A549 (cell line): ENCODE results near the gene CBX5. TPM values are rescaled to one million over a fixed set of nuclear protein-coding genes. Genes with fewer than 3 reads are reported as not detected.

Source experiments
- ATAC-seq, 2 experiments: fragments of 200-7000 bp in 1 of 2; fragments of >200 bp in 1 of 2; cut with Nextera tagmentation in 1 of 2; cut with Tn5 transposase in 1 of 2; 3 replicates each; pipeline versions ENCODE4 v1.8.0 to v1.9.1; 2018 to 2020; ENCODE audit warnings: mild to moderate bottlenecking in 1 of 2, moderate library complexity in 1 of 2
- CTCF ChIA-PET: fragments of 300-600 bp; sonication (Branson Sonifier 250); formaldehyde crosslinking; extraction: SDS; loops from one replicate; lab custom pipeline; 2021; ENCODE audit warnings: antibody characterized with exemption, inconsistent platforms; lab: Yijun Ruan, JAX
- POLR2A ChIA-PET: fragments of 350-600 bp; formaldehyde crosslinking; extraction: SDS; loops from one replicate; lab custom pipeline; 2021; ENCODE audit warnings: antibody characterized with exemption, inconsistent platforms; lab: Yijun Ruan, JAX
- DNase-seq, 2 experiments: peaks; one replicate each; pipeline versions ENCODE4 v3.0.0 to v3.0.0-alpha.2; 2011 to 2016; ENCODE audit warnings: low read depth in 1 of 2, low spot score in 1 of 2
- FAIRE-seq: peaks from 2 replicates; lab custom pipeline; 2011; peaks lifted over from hg19 to GRCh38; lab: Jason Lieb, UNC
- H3K27ac ChIP-seq, 2 experiments: fragments of >200 bp; sonication (Bioruptor Twin); formaldehyde crosslinking; 3 replicates each; pipeline ENCODE4 v1.5.1; 2016 to 2017
- H3K4me1 ChIP-seq: fragments of >200 bp; sonication (Bioruptor Twin); formaldehyde crosslinking; 3 replicates; pipeline ENCODE4 v1.6.1; 2016
- H3K4me2 ChIP-seq: fragments of >200 bp; sonication (Bioruptor Twin); formaldehyde crosslinking; 3 replicates; pipeline ENCODE4 v1.6.1; 2016
- H3K4me3 ChIP-seq: fragments of >200 bp; sonication (Bioruptor Twin); formaldehyde crosslinking; 3 replicates; pipeline ENCODE4 v1.5.1; 2016
- H3K9me3 ChIP-seq: fragments of >200 bp; sonication (Bioruptor Twin); formaldehyde crosslinking; 3 replicates; pipeline ENCODE4 v1.6.1; 2016
- BHLHE40 ChIP-seq: IDR thresholded peaks from 2 replicates; pipeline ENCODE4 v1.6.1; 2012; ENCODE audit warnings: low read depth, low read length, inconsistent platforms
- CEBPB ChIP-seq, 2 experiments: fragments of >200 bp in 1 of 2; sonication (Bioruptor Twin) in 1 of 2; formaldehyde crosslinking in 1 of 2; IDR thresholded peaks; 2 replicates each; pipeline ENCODE4 v1.6.1; 2012 to 2016
- CHD2 ChIP-seq: fragments of 150-350 bp; IDR thresholded peaks from 2 replicates; pipeline ENCODE4 v1.6.1; 2014; ENCODE audit warnings: low read length; ENCODE audit not compliant: partially characterized antibody
- EHMT2 ChIP-seq: fragments of 200-600 bp; sonication (generic); IDR thresholded peaks from 2 replicates; pipeline ENCODE4 v1.6.1; 2016; ENCODE audit warnings: antibody characterized with exemption, low read depth, mild to moderate bottlenecking, moderate library complexity
- FOSB ChIP-seq: fragments of 250-450 bp; sonication (Bioruptor Pico); IDR thresholded peaks from 2 replicates; pipeline ENCODE4 v1.5.0; 2020; ENCODE audit warnings: mild to moderate bottlenecking, moderate library complexity
- FOXS1 ChIP-seq: fragments of 250-450 bp; sonication (Bioruptor Pico); IDR thresholded peaks from 2 replicates; pipeline ENCODE4 v1.5.0; 2020; ENCODE audit warnings: mild to moderate bottlenecking, moderate library complexity
- GATA3 ChIP-seq: IDR thresholded peaks from 2 replicates; pipeline ENCODE4 v1.6.1; 2012; ENCODE audit warnings: borderline replicate concordance
- HEYL ChIP-seq: fragments of 250-450 bp; sonication (Bioruptor Pico); IDR thresholded peaks from 2 replicates; pipeline ENCODE4 v1.8.0; 2021; ENCODE audit warnings: mild to moderate bottlenecking, moderate library complexity
- HOXA7 ChIP-seq: fragments of 250-450 bp; sonication (Bioruptor Pico); IDR thresholded peaks from 2 replicates; pipeline ENCODE4 v1.5.0; 2020; ENCODE audit warnings: mild to moderate bottlenecking, moderate library complexity
- HOXB13 ChIP-seq: fragments of 250-450 bp; sonication (Bioruptor Pico); IDR thresholded peaks from 2 replicates; pipeline ENCODE4 v1.5.0; 2020; ENCODE audit warnings: low read depth, mild to moderate bottlenecking, moderate library complexity
- HOXB5 ChIP-seq: fragments of 250-450 bp; sonication (Bioruptor Pico); IDR thresholded peaks from 2 replicates; pipeline ENCODE4 v1.5.0; 2020; ENCODE audit warnings: mild to moderate bottlenecking, moderate library complexity
- JUN ChIP-seq, 2 experiments: fragments of >200 bp; sonication (Bioruptor Twin); formaldehyde crosslinking; IDR thresholded peaks; 2 replicates in 1 of 2; 3 replicates in 1 of 2; pipeline ENCODE4 v1.6.1; 2016 to 2017
- KDM1A ChIP-seq: fragments of 200-600 bp; sonication (generic); IDR thresholded peaks from 2 replicates; pipeline ENCODE4 v1.6.1; 2016; ENCODE audit warnings: low read depth, mild to moderate bottlenecking
- MYC ChIP-seq: IDR thresholded peaks from 2 replicates; pipeline ENCODE4 v1.6.1; 2012; ENCODE audit warnings: mild to moderate bottlenecking, inconsistent platforms, low read length, improper control_type of control experiment, borderline replicate concordance
- PHF8 ChIP-seq: fragments of 200-600 bp; sonication (generic); IDR thresholded peaks from 2 replicates; pipeline ENCODE4 v1.6.1; 2016; ENCODE audit warnings: low read depth, mild to moderate bottlenecking, antibody characterized with exemption, moderate library complexity, borderline replicate concordance
- RAD21 ChIP-seq, 2 experiments: fragments of >200 bp in 1 of 2; sonication (Bioruptor Twin) in 1 of 2; formaldehyde crosslinking in 1 of 2; IDR thresholded peaks in 1 of 2; conservative IDR thresholded peaks in 1 of 2; 2 replicates in 1 of 2; 3 replicates in 1 of 2; pipeline ENCODE4 v1.6.1; 2012 to 2018; ENCODE audit warnings: inconsistent platforms in 1 of 2
- RFX5 ChIP-seq: fragments of 450-650 bp; IDR thresholded peaks from 2 replicates; pipeline ENCODE4 v1.7.1; 2014; ENCODE audit warnings: antibody characterized with exemption, mild to moderate bottlenecking, moderate library complexity
- RNF2 ChIP-seq: fragments of 200-600 bp; sonication (generic); IDR thresholded peaks from 2 replicates; pipeline ENCODE4 v1.6.1; 2016; ENCODE audit warnings: low read depth, mild to moderate bottlenecking, antibody characterized with exemption, moderate library complexity, borderline replicate concordance
- SREBF2 ChIP-seq: fragments of 450-650 bp; IDR thresholded peaks from 2 replicates; pipeline ENCODE4 v1.6.1; 2014; ENCODE audit warnings: mild to moderate bottlenecking, moderate library complexity
- ZC3H11A ChIP-seq: fragments of 450-650 bp; IDR thresholded peaks from 2 replicates; pipeline ENCODE4 v1.6.1; 2014; ENCODE audit warnings: antibody characterized with exemption, mild to moderate bottlenecking
- ZNF302 ChIP-seq: fragments of 250-450 bp; sonication (Bioruptor Pico); IDR thresholded peaks from 2 replicates; pipeline ENCODE4 v1.9.0; 2021; ENCODE audit warnings: inconsistent platforms, mild to moderate bottlenecking, moderate library complexity
- ZSCAN20 ChIP-seq: fragments of 250-450 bp; sonication (Bioruptor Pico); IDR thresholded peaks from 2 replicates; pipeline ENCODE4 v1.8.0; 2022; ENCODE audit warnings: mild to moderate bottlenecking, moderate library complexity
- WGBS: methylation state at CpG from one replicate; pipeline ENCODE4 v1.1.6; 2017; ENCODE audit errors: missing lambda C conversion rate; 5-methylcytosine and 5-hydroxymethylcytosine counted together
- polyA plus RNA-seq, 4 experiments: library from polyadenylated mRNA; depleted of rRNA in 3 of 4; stranded (reverse); fragments of >200 nt; fragmentation: RNase III in 1 of 4; extraction: RNeasy Plus Mini Kit Qiagen cat#74134 plus additional on column Dnase treatment in 1 of 4; gene quantifications; 2 replicates in 3 of 4; 3 replicates in 1 of 4; pipeline ENCODE4 v1.2.3, GENCODE V29; 2011 to 2017
- TF ChIP-seq, protein P1 (sequence below): IDR thresholded peaks from 2 replicates; pipeline ENCODE4 v1.6.1; 2012
- TF ChIP-seq, protein P2 (sequence below): fragments of 250-450 bp; sonication (Bioruptor Pico); IDR thresholded peaks from 2 replicates; pipeline ENCODE4 v1.5.0; 2021; ENCODE audit warnings: mild to moderate bottlenecking, moderate library complexity, borderline replicate concordance
- TF ChIP-seq, protein P3 (sequence below): fragments of 150-350 bp; IDR thresholded peaks from 2 replicates; pipeline ENCODE4 v1.6.1; 2014; ENCODE audit warnings: low read depth, mild to moderate bottlenecking, low read length
- TF ChIP-seq, protein P4 (sequence below): fragments of >200 bp; sonication (Bioruptor Twin); formaldehyde crosslinking; IDR thresholded peaks from 3 replicates; pipeline ENCODE4 v1.6.1; 2016

Gene CBX5
- polyA plus RNA-seq, 2 of the 4 experiments (the other 2 are of a cell fraction), result 39.5 to 129 TPM

DNA sequence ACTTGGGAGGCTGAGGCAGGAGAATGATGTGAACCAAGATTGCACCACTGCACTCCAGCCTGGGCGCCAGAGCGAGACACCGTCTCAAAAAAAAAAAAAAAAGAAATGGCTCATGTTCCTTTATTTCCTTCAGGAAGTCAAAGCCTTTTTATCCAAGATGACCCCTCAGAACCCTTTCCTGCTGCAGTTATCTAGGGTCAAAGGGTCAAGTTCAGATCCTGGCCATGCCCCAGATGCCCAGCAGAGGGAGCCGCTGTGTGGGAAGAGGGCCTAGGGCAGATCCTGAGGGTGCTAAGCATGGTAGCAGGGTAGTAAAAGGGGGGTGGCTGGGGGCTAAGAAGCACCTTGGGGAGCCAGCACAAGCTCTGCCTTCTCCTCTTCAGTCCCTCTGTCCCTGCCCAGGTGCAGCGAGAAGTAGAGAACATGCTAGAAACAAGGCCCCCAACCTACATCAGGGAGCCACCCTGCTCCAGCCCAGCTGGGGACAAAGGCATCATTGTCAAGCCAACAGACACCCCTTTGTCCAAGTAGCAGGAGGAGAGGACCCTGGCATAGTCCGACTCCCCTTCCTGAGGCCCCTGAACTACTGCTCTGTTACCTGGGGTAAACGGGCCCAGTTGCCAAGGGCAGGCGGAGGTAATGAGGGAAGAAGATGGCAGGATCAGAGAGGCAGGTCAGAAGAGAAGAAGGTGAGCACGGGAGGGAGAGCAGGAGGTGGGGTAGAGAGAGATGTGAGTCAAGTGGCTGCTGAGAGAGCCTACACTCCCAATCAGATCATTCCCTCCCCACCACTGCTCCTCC lies 14.4 kb upstream of the CBX5 start (continued):
- TF ChIP-seq EHMT2, result no peak
- TF ChIP-seq, protein P1, sequence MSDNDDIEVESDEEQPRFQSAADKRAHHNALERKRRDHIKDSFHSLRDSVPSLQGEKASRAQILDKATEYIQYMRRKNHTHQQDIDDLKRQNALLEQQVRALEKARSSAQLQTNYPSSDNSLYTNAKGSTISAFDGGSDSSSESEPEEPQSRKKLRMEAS, result no peak
- TF ChIP-seq FOSB (CRISPR knock-in tag), result no peak
- no peak for TF ChIP-seq JUN (IDR thresholded peaks at IDR 0.05)
- TF ChIP-seq, protein P2, sequence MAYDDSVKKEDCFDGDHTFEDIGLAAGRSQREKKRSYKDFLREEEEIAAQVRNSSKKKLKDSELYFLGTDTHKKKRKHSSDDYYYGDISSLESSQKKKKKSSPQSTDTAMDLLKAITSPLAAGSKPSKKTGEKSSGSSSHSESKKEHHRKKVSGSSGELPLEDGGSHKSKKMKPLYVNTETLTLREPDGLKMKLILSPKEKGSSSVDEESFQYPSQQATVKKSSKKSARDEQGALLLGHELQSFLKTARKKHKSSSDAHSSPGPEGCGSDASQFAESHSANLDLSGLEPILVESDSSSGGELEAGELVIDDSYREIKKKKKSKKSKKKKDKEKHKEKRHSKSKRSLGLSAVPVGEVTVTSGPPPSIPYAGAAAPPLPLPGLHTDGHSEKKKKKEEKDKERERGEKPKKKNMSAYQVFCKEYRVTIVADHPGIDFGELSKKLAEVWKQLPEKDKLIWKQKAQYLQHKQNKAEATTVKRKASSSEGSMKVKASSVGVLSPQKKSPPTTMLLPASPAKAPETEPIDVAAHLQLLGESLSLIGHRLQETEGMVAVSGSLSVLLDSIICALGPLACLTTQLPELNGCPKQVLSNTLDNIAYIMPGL (CRISPR knock-in tag), result no peak
- TF ChIP-seq HOXB13 (CRISPR knock-in tag), result no peak
- TF ChIP-seq ZC3H11A, result no peak
- TF ChIP-seq HOXA7 (CRISPR knock-in tag), result no peak
- no peak for TF ChIP-seq KDM1A

DNA sequence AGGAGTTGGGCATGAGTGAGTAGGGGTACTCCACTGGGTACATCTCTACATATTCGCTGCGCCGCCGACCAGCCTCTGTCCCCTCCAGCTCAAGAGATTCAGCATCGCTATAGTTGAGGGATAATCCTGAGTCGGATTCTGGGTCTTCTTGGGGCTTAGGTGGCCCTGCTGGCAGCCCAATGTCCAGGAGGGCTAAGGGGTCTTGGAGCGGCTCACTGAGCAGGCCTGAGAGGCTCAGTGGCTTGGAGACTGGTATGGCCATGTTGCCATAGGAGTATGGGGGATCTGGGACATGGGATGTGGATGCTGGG lies 13.0 kb upstream of the CBX5 start:
- Histone ChIP-seq H3K4me3 (no peak overlapping the region), H3K4me1 (no peaks in the 10 kb centered on the region), H3K27ac (no peak overlapping the region), H3K4me2 (no peak overlapping the region), H3K9me3 (no peaks in the 10 kb centered on the region)
- no peak for ATAC-seq
- ChIA-PET CTCF (interaction anchor here (0.7 to 9.4 kb wide), 20 partner anchors 8 to 87 kb away, joined by 3 to 86 read pairs (median 15); partner anchors contain the start of genes COPZ1 and NFE2), POLR2A (interaction anchor here (1.6 to 2.9 kb wide), 2 partner anchors 8 to 12 kb away, joined by 5 to 18 read pairs; partner anchors contain the start of genes CBX5 and HNRNPA1)
- 88% methylated on average over 7 of the region's 7 CpGs for WGBS
- FAIRE-seq, result no peak
- no peak for DNase-seq
- TF ChIP-seq BHLHE40 (no peak), CEBPB (IDR thresholded peaks at IDR 0.05) (no peak), PHF8 (no peak), MYC (no peak), ZSCAN20 (CRISPR knock-in tag) (no peak), RAD21 (conservative IDR thresholded peaks at IDR 0.05 in 1 of 2, IDR thresholded peaks at IDR 0.05 in 1 of 2) (no peak), EHMT2 (no peak), CHD2 (no peak), HEYL (CRISPR knock-in tag) (no peak), SREBF2 (no peak), ZNF302 (CRISPR knock-in tag) (no peak), HOXB5 (CRISPR knock-in tag) (no peak), HOXB13 (CRISPR knock-in tag) (no peak), FOXS1 (CRISPR knock-in tag) (no peak), GATA3 (no peak), RNF2 (no peak), RFX5 (no peak), ZC3H11A (no peak)
- TF ChIP-seq, protein P3, sequence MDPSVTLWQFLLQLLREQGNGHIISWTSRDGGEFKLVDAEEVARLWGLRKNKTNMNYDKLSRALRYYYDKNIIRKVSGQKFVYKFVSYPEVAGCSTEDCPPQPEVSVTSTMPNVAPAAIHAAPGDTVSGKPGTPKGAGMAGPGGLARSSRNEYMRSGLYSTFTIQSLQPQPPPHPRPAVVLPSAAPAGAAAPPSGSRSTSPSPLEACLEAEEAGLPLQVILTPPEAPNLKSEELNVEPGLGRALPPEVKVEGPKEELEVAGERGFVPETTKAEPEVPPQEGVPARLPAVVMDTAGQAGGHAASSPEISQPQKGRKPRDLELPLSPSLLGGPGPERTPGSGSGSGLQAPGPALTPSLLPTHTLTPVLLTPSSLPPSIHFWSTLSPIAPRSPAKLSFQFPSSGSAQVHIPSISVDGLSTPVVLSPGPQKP, result no peak
- TF ChIP-seq, protein P4, sequence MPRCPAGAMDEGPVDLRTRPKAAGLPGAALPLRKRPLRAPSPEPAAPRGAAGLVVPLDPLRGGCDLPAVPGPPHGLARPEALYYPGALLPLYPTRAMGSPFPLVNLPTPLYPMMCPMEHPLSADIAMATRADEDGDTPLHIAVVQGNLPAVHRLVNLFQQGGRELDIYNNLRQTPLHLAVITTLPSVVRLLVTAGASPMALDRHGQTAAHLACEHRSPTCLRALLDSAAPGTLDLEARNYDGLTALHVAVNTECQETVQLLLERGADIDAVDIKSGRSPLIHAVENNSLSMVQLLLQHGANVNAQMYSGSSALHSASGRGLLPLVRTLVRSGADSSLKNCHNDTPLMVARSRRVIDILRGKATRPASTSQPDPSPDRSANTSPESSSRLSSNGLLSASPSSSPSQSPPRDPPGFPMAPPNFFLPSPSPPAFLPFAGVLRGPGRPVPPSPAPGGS, result no peak
